PC-9 (cell line): ENCODE measurements around the gene ESR2.

Experiments used
- CTCF ChIP-seq: fragments of 200-600 bp; sonication (generic); conservative IDR thresholded peaks from 2 replicates; pipeline ENCODE4 v1.6.1; 2017; ENCODE audit warnings: mixed run types, antibody characterized with exemption, mild to moderate bottlenecking, moderate library complexity
- EZH2 ChIP-seq: fragments of 200-600 bp; sonication (generic); IDR thresholded peaks from 2 replicates; pipeline ENCODE4 v1.8.0; 2017; ENCODE audit warnings: antibody characterized with exemption, low read depth

- TF ChIP-seq CTCF (no peak), EZH2 (no peak)
Measured at GRCh38 chr14:64159588-64159987, 134.6 kb downstream of the ESR2 start.
